Calu3 (cell line): ENCODE results near the gene KMT2D. TPM values are rescaled to one million over a fixed set of nuclear protein-coding genes. Genes with fewer than 3 reads are reported as not detected.

Experiments used
- BruUV-seq: library from RNA; stranded (reverse); fragments of 400-500 nt; replicated peaks from 2 replicates; lab custom pipeline; 2021; lab: Mats Ljungman, UMichigan
- CTCF ChIA-PET: fragments of 300-600 bp; sonication (Branson Sonifier 250); formaldehyde crosslinking; loops from one replicate; lab custom pipeline; 2022; ENCODE audit warnings: antibody characterized with exemption; lab: Charles Lee
- DNase-seq: peaks from one replicate; pipeline ENCODE4 v3.0.0; 2022
- H3K27ac Mint-ChIP-seq: one replicate; pipeline ENCODE4 v1.8.0; 2022; ENCODE audit warnings: mixed read lengths; ENCODE audit not compliant: unreplicated experiment
- H3K27me3 Mint-ChIP-seq: one replicate; pipeline ENCODE4 v1.8.0; 2022; ENCODE audit warnings: mixed read lengths; ENCODE audit not compliant: unreplicated experiment
- H3K36me3 Mint-ChIP-seq: one replicate; pipeline ENCODE4 v1.8.0; 2022; ENCODE audit warnings: mild to moderate bottlenecking, moderate library complexity, mixed read lengths; ENCODE audit not compliant: insufficient read depth, unreplicated experiment
- H3K4me1 Mint-ChIP-seq: one replicate; pipeline ENCODE4 v1.8.0; 2022; ENCODE audit warnings: mild to moderate bottlenecking, low read depth, mixed read lengths; ENCODE audit not compliant: unreplicated experiment
- H3K4me3 Mint-ChIP-seq: one replicate; pipeline ENCODE4 v1.8.0; 2022; ENCODE audit warnings: mild to moderate bottlenecking, low read depth, moderate library complexity, mixed read lengths; ENCODE audit not compliant: unreplicated experiment
- H3K9me3 Mint-ChIP-seq: one replicate; pipeline ENCODE4 v1.8.0; 2022; ENCODE audit warnings: low read depth, mixed read lengths; ENCODE audit not compliant: unreplicated experiment
- CTCF ChIP-seq: fragments of 200-600 bp; IDR thresholded peaks from one replicate; pipeline ENCODE4 v1.8.0; 2022; ENCODE audit warnings: antibody characterized with exemption; ENCODE audit not compliant: unreplicated experiment
- intact Hi-C: fragments of 100-400 bp; cut with micrococcal nuclease; formaldehyde crosslinking; loops from one replicate; pipeline ENCODE4 v1.10.0; 2022; ENCODE audit not compliant: unreplicated experiment
- total RNA-seq: library from RNA; stranded (reverse); gene quantifications from 2 replicates; pipeline ENCODE4 v1.2.3, GENCODE V29; 2022

The KMT2D gene
- total RNA-seq, 1 experiment from 2014 or later, result 72.9 TPM

- intact Hi-C loops, result no loop called here
- no TSS peak for BruUV-seq
- Mint-ChIP-seq H3K36me3 (peaks cover 42% of the 10 kb centered on the region), H3K9me3 (no peaks in the 10 kb centered on the region), H3K4me1 (peaks cover 27% of the 10 kb centered on the region), H3K27ac (peak overlapping the region; percentile 77), H3K4me3 (peak overlapping the region; percentile 79), H3K27me3 (no peaks in the 10 kb centered on the region)
- no peak for DNase-seq
- TF ChIP-seq CTCF, result no peak
- CTCF ChIA-PET, result interaction anchor here (1.0 kb wide), 1 partner anchor 62 kb away, joined by 3 read pairs; no protein-coding TSS in a partner anchor
Observed at GRCh38 chr12:49059045-49059298, 1.6 kb downstream of the KMT2D start.

GRCh38 chr12:49058366-49059044 lies 2.1 kb downstream of the KMT2D start:
- CTCF ChIA-PET, result interaction anchor here (1.0 kb wide), 1 partner anchor 62 kb away, joined by 3 read pairs; no protein-coding TSS in a partner anchor
- TF ChIP-seq CTCF, result no peak
- H3K4me3 Mint-ChIP-seq, result peak overlapping the region; percentile 79
- H3K27me3 Mint-ChIP-seq, result no peaks in the 10 kb centered on the region
- H3K4me1 Mint-ChIP-seq, result peaks cover 23% of the 10 kb centered on the region
- no TSS peak for BruUV-seq
- H3K9me3 Mint-ChIP-seq, result no peaks in the 10 kb centered on the region
- peaks cover 42% of the 10 kb centered on the region for H3K36me3 Mint-ChIP-seq
- no peak for DNase-seq
- intact Hi-C loops, result no loop called here
- peak overlapping the region; percentile 77 for H3K27ac Mint-ChIP-seq

GRCh38 chr12:49057888-49058287 lies 2.7 kb downstream of the KMT2D start:
- no peak for TF ChIP-seq CTCF
- no TSS peak for BruUV-seq
- Mint-ChIP-seq H3K27ac (no peak overlapping the region), H3K4me3 (peak overlapping the region; percentile 79), H3K36me3 (peaks cover 46% of the 10 kb centered on the region), H3K27me3 (no peaks in the 10 kb centered on the region), H3K9me3 (no peaks in the 10 kb centered on the region), H3K4me1 (peaks cover 23% of the 10 kb centered on the region)
- DNase-seq, result no peak
- intact Hi-C loops, result no loop called here
- CTCF ChIA-PET, result no interaction called here

GRCh38 chr12:49055978-49056754 lies 4.4 kb downstream of the KMT2D start:
- intact Hi-C loops, result no loop called here
- no peak overlapping the region for H3K27ac Mint-ChIP-seq
- peaks cover 49% of the 10 kb centered on the region for H3K36me3 Mint-ChIP-seq
- no TSS peak for BruUV-seq
- CTCF ChIA-PET, result no interaction called here
- H3K4me1 Mint-ChIP-seq, result peaks cover 23% of the 10 kb centered on the region
- H3K4me3 Mint-ChIP-seq, result peak overlapping the region; percentile 79
- no peaks in the 10 kb centered on the region for H3K27me3 Mint-ChIP-seq
- no peaks in the 10 kb centered on the region for H3K9me3 Mint-ChIP-seq
- no peak for TF ChIP-seq CTCF
- DNase-seq, result peak; percentile 11
